GM13976 (cell line): Measurements from ENCODE around the gene ARHGAP26.

Experiments
- DNase-seq: peaks from one replicate; pipeline ENCODE4 v3.0.0; 2012; ENCODE audit warnings: low spot score
- CTCF ChIP-seq: IDR thresholded peaks from 2 replicates; pipeline ENCODE4 v1.5.1; 2012; ENCODE audit warnings: borderline replicate concordance, mild to moderate bottlenecking; ENCODE audit not compliant: insufficient read depth; ENCODE audit errors: extremely low read depth, missing control alignments, control extremely low read depth
- in situ Hi-C: fragments of 300-500 bp; cut with MboI; formaldehyde crosslinking; loops from one replicate; pipeline ENCODE4 v1.12.0; 2022; ENCODE audit warnings: low sequenced_read_pairs, mixed read lengths, inconsistent platforms; ENCODE audit not compliant: unreplicated experiment

ARHGAP26 gene

GRCh38 chr5:143139585-143139984 lies 369.4 kb downstream of the ARHGAP26 start:
- in situ Hi-C loops, result no loop called here
- no peak for TF ChIP-seq CTCF
- DNase-seq, result no peak

- no peak for TF ChIP-seq CTCF
- DNase-seq, result no peak
Measured at GRCh38 chr5:143140492-143141203, 370.5 kb downstream of the ARHGAP26 start.

GRCh38 chr5:143141652-143142051 lies 371.5 kb downstream of the ARHGAP26 start:
- DNase-seq, result no peak
- in situ Hi-C loops, result no loop called here
- TF ChIP-seq CTCF, result no peak

More at GRCh38 chr5:143140492-143141203, 370.5 kb downstream of the ARHGAP26 start:
- in situ Hi-C loops, result no loop called here

- in situ Hi-C loops, result no loop called here
- no peak for DNase-seq
- no peak for TF ChIP-seq CTCF
Measured at GRCh38 chr5:143142596-143143435, 372.6 kb downstream of the ARHGAP26 start.

- in situ Hi-C loops, result no loop called here
- DNase-seq, result no peak
- no peak for TF ChIP-seq CTCF
Measured at GRCh38 chr5:143143973-143144372, 373.8 kb downstream of the ARHGAP26 start.

GRCh38 chr5:143145243-143146160 lies 375.3 kb downstream of the ARHGAP26 start:
- in situ Hi-C loops, result no loop called here

More at GRCh38 chr5:143145243-143146160, 375.3 kb downstream of the ARHGAP26 start:
- no peak for DNase-seq
- no peak for TF ChIP-seq CTCF
